B cell (primary cell): ENCODE results near the gene PRPS2.

ENCODE experiments used
- EZH2 ChIP-seq: IDR thresholded peaks from 2 replicates; pipeline ENCODE4 v1.6.1; 2012; ENCODE audit warnings: borderline replicate concordance, low read depth, mild to moderate bottlenecking, moderate library complexity, low read length; ENCODE audit not compliant: insufficient read depth, poor library complexity, severe bottlenecking
- TF ChIP-seq, protein P1 (sequence below): fragments of 200-600 bp; IDR thresholded peaks from one replicate; pipeline ENCODE4 v1.8.0; 2022; ENCODE audit warnings: antibody characterized with exemption, mild to moderate bottlenecking

DNA sequence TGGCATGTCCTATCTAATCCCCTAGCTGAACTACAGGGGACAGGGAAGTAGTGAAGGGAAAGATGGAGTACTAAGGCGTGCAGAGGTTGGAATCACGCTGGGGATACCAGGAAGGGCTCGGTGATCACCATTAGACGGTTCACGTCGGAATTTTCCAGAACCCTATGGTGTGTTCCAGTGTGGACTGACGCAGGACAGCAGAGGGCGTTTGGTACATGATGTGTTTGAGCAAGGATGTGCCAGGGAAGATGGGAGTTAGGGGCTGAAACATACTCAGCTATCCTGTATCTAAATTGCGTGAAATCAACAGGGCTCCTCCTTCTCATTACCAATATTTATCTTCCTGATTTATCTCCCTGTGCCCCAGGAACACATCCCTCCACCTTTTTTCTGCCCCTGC lies 33.7 kb downstream of the PRPS2 start:
- TF ChIP-seq, protein P1, sequence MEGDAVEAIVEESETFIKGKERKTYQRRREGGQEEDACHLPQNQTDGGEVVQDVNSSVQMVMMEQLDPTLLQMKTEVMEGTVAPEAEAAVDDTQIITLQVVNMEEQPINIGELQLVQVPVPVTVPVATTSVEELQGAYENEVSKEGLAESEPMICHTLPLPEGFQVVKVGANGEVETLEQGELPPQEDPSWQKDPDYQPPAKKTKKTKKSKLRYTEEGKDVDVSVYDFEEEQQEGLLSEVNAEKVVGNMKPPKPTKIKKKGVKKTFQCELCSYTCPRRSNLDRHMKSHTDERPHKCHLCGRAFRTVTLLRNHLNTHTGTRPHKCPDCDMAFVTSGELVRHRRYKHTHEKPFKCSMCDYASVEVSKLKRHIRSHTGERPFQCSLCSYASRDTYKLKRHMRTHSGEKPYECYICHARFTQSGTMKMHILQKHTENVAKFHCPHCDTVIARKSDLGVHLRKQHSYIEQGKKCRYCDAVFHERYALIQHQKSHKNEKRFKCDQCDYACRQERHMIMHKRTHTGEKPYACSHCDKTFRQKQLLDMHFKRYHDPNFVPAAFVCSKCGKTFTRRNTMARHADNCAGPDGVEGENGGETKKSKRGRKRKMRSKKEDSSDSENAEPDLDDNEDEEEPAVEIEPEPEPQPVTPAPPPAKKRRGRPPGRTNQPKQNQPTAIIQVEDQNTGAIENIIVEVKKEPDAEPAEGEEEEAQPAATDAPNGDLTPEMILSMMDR = no peak
- TF ChIP-seq EZH2 = no peak
